GM15510 (cell line): ENCODE measurements around the gene TMEM175.

ENCODE experiments used
- POLR2A ChIP-seq: IDR thresholded peaks from 3 replicates; pipeline ENCODE4 v1.6.1; 2011; ENCODE audit warnings: borderline replicate concordance; ENCODE audit not compliant: insufficient read length; ENCODE audit errors: extremely low read depth

Gene TMEM175

GRCh38 chr4:947491-947971 is 15.3 kb downstream of the TMEM175 start:
- no peak for TF ChIP-seq POLR2A

DNA sequence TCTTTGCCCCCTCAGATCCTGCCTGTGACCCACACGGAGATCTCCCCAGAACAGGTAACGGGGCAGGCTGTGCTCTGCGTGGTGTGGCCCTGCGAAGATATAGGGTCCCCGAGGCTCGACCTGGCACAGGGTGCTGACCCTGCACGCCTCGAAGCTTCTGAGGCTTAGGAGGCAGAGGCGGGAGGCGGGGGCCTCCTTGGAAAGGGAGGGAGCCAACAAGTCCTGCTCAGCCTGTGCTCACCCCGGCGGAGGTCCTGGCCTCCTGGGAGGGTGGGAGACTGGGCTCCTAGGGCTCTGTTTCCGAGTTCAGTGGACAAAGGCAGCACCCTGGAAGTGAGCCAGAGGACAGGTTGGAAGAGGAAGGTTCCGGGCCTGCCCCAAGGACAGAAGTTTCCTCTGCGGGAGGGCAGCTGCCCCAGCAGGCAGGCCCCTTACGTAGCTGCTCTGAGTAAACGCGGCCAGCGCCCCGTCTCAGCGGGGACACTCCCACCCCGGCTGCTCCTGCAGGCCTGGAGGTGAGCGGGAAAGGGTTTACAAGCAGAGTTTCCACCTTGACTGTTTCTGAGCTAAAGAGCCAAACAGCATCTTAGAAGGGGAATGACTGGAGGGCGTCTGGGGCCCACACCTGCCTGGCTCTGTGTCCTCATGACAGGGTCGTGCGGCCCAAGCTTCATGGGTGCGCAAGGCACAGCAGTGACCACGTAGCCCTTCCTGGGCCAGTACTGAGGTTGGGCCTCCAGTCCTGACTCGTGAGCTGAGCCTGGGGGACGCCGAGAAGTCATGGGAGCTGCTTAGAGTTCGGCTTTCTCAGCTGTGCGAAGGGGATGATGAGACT is 16.1 kb downstream of the TMEM175 start:
- TF ChIP-seq POLR2A, result no peak

- TF ChIP-seq POLR2A, result no peak
Observed at GRCh38 chr4:948936-949300, 16.7 kb downstream of the TMEM175 start.

DNA sequence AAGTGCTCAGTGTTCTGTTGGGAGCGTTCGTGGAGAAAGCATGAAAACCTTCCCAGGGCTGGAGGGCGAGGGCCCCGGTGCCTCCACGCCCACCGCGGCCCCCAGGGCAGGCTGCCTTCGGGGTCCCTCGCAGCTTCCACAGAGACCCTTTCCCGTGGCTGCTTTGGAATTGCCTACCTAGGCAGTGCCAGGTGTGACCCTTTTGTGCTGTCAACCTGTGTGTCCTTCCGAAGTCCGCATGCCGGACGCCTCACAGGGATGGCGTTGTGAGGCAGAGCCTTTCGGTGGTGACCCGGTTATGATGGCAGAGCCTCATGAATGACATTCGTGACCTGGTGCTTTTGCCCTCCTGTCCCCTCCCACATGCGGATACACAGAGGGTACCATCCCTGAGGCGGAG is 17.4 kb downstream of the TMEM175 start:
- TF ChIP-seq POLR2A, result no peak

GRCh38 chr4:950136-951020 is 18.1 kb downstream of the TMEM175 start:
- TF ChIP-seq POLR2A, result no peak

GRCh38 chr4:951186-951585 is 18.9 kb downstream of the TMEM175 start:
- no peak for TF ChIP-seq POLR2A

DNA sequence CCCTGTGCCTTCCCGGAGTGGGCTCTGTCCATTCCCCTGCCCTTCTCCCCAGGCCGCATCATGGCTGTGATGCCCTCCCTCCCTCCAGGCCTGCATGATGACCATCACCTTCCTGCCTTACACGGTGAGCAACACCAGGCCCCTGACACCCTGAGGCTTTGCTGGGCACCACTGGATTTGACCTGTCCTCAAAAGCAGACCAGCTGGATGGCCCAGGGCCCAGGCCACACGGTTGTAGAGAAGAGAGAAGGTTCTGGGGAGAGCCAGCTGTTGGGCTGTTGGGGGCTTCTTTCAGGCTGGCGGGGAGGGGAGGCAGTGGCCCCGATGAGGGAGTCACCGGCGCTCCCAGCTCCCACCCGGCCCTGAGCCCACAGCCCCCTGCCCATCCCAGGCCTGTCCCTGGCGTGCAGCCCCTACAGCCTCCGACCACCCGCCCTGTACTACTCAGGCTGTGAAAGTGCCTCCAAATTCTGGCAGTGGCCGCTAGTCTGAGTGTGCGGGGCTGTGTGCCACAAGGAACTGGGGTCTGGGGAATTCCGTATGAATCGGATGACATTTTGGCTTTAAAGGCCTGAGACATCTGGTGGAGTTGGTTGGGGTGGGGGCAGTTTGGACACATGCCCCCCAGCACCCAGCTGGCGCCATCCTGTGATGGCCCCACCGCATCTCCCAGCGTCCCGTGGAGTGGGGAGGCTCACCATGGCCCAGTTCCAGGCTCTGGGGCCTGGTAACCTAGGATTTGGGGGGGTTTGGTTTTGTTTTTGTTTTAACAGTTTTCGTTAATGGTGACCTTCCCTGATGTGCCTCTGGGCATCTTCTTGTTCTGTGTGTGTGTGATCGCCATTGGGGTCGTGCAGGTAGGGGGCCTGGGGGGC is 19.6 kb downstream of the TMEM175 start:
- no peak for TF ChIP-seq POLR2A

- TF ChIP-seq POLR2A, result no peak
Observed at GRCh38 chr4:952881-953573, 20.8 kb downstream of the TMEM175 start.

DNA sequence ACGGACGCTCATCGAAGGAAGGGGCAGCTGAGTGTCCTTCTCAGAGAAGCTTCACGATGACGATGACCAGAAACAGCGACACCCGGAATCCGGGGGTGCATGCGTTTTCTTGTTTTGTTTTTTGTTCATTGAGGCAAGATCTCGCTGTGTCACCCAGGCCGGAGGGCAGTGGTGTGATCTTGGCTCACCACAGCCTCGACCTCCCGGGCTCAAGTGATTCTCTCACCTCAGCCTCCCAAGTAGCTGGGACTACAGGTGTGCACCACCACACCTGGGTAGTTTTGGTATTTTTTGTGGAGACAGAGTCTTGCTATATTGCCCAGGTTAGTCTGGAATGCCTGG is 21.3 kb downstream of the TMEM175 start:
- TF ChIP-seq POLR2A, result no peak

- no peak for TF ChIP-seq POLR2A
Observed at GRCh38 chr4:954211-955020, 22.2 kb downstream of the TMEM175 start.

DNA sequence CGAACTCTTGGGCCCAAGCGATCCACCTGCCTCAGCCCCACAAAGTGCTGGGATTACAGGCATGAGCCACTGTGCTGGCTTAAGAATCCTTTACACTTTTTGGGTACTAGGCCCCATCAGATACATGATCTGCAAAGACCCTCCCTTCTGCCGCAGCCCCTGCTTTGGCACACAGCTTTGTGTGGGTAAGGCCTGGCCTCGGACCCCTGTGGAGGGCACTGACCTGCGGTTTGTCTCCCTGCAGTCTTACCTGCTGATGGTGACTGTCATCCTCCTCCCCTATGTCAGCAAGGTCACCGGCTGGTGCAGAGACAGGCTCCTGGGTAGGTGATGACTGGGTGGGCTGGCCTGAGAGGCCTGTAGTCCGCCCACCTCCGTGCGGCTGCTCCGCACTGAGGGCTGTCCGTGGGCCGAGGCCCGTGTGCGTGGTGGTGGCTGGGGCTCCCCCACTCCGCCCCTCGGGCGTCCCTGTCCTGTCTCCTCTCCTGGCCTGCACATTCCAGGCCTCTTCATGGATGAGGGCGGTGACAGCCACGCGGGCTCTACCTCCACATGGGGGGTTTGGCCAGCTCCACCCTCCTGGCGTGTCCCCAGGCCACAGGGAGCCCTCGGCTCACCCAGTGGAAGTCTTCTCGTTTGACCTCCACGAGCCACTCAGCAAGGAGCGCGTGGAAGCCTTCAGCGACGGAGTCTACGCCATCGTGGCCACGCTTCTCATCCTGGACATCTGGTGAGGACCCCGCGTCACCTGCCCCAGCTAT is 23.1 kb downstream of the TMEM175 start:
- no peak for TF ChIP-seq POLR2A

DNA sequence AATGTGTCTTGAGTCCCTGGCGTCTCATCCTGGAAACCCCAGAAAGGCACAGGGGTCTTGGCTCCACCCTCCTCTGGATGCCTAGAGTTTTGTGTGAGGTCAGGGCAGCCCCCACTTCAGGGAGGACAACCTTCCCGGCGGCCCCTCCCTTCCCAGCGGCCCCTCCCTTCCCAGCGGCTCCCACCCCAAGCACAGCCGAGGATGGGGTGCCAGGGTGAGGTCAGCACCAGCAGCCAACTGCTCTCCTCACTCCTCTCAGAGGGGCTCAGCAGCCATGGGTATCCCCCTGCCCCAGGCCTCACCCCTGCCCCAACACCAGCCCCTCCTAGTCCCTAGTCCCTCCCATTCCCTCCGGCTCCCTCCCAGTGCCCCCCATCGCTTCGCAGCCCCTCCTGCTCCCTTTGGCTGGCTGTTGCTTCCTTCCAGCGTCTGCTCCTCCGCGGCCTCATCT is 23.7 kb downstream of the TMEM175 start:
- no peak for TF ChIP-seq POLR2A
